H1 (cell line): ENCODE data around the gene PLK4. TPM values are rescaled to one million over a fixed set of nuclear protein-coding genes. Genes with fewer than 3 reads are reported as not detected.

Experiments used
- CTCF ChIA-PET: fragments of 300-600 bp; sonication (Branson Sonifier 250); formaldehyde crosslinking; loops from one replicate; lab custom pipeline; 2021; ENCODE audit not compliant: partially characterized antibody; lab: Charles Lee
- POLR2A ChIA-PET: fragments of 300-600 bp; sonication (Branson Sonifier 250); formaldehyde crosslinking; loops from one replicate; lab custom pipeline; 2021; ENCODE audit warnings: inconsistent platforms; ENCODE audit not compliant: partially characterized antibody; lab: Charles Lee
- DNase-seq, 2 experiments: peaks; one replicate each; pipeline versions ENCODE4 v3.0.0 to v3.0.0-alpha.2; 2010 to 2022; ENCODE audit warnings: low spot score in 2 of 2, low read depth in 1 of 2, mixed read lengths in 1 of 2
- FAIRE-seq: peaks from 2 replicates; lab custom pipeline; 2011; peaks lifted over from hg19 to GRCh38; lab: Jason Lieb, UNC
- H2AFZ ChIP-seq: 2 replicates; pipeline ENCODE4 v1.8.1; 2012; ENCODE audit warnings: low read length, inconsistent platforms
- H2AK5ac ChIP-seq: 2 replicates; pipeline ENCODE4 v1.6.1; 2013; ENCODE audit warnings: low read depth, low read length
- H2BK120ac ChIP-seq: replicated peaks from 2 replicates; pipeline ENCODE3; 2013; ENCODE audit warnings: low read depth, low read length, inconsistent platforms
- H2BK12ac ChIP-seq: 2 replicates; pipeline ENCODE4 v1.6.1; 2013; ENCODE audit warnings: low read depth, low read length
- H2BK15ac ChIP-seq: 2 replicates; pipeline ENCODE4 v1.6.1; 2013; ENCODE audit warnings: low read length
- H2BK20ac ChIP-seq: 2 replicates; pipeline ENCODE4 v1.6.1; 2013; ENCODE audit warnings: low read length
- H2BK5ac ChIP-seq: 2 replicates; pipeline ENCODE4 v1.6.1; 2013; ENCODE audit warnings: low read depth, low read length
- H3K14ac ChIP-seq: 2 replicates; pipeline ENCODE4 v1.6.1; 2013; ENCODE audit warnings: inconsistent platforms; ENCODE audit not compliant: insufficient read length
- H3K18ac ChIP-seq: 2 replicates; pipeline ENCODE4 v1.6.1; 2013; ENCODE audit warnings: low read length; ENCODE audit errors: extremely low read depth
- H3K23ac ChIP-seq: 2 replicates; pipeline ENCODE4 v1.6.1; 2013; ENCODE audit warnings: inconsistent platforms; ENCODE audit not compliant: insufficient read length
- H3K23me2 ChIP-seq: 2 replicates; pipeline ENCODE4 v1.6.1; 2013; ENCODE audit warnings: low read depth, low read length
- H3K27ac ChIP-seq: 2 replicates; pipeline ENCODE4 v1.6.1; 2011; ENCODE audit warnings: low read depth, low read length, inconsistent platforms
- H3K27me3 ChIP-seq, 4 experiments: replicated peaks in 1 of 4; 1 replicate in 1 of 4; 2 replicates in 3 of 4; pipeline versions ENCODE4 v1.6.1 to v1.8.1; 2011 to 2013; ENCODE audit warnings: low read length in 3 of 4, mild to moderate bottlenecking in 3 of 4, inconsistent platforms in 2 of 4, mixed read lengths in 2 of 4, moderate library complexity in 1 of 4; ENCODE audit not compliant: control insufficient read depth in 3 of 4, insufficient read depth in 3 of 4; ENCODE audit errors: extremely low read depth in 1 of 4
- H3K36me3 ChIP-seq, 4 experiments: 2 replicates each; pipeline versions ENCODE4 v1.6.1 to v1.8.1; 2011 to 2013; ENCODE audit warnings: mild to moderate bottlenecking in 4 of 4, low read length in 3 of 4, moderate library complexity in 2 of 4, control low read depth in 1 of 4, inconsistent platforms in 1 of 4; ENCODE audit not compliant: insufficient read depth in 4 of 4, control insufficient read depth in 2 of 4
- H3K4ac ChIP-seq: replicated peaks from 2 replicates; pipeline ENCODE3; 2013; ENCODE audit warnings: low read length, low read depth, mixed read lengths, inconsistent platforms; ENCODE audit not compliant: insufficient read length
- H3K4me1 ChIP-seq, 4 experiments: replicated peaks in 1 of 4; 1 replicate in 1 of 4; 2 replicates in 3 of 4; pipeline versions ENCODE4 v1.6.1 to v1.8.1; 2011 to 2013; ENCODE audit warnings: low read length in 3 of 4, inconsistent platforms in 2 of 4, mixed read lengths in 1 of 4; ENCODE audit not compliant: insufficient read depth in 4 of 4, control insufficient read depth in 3 of 4
- H3K4me2 ChIP-seq, 2 experiments: 2 replicates each; pipeline versions ENCODE4 v1.6.1 to v1.8.1; 2011 to 2013; ENCODE audit warnings: low read depth in 2 of 2, low read length in 2 of 2, control low read depth in 1 of 2, inconsistent platforms in 1 of 2, mild to moderate bottlenecking in 1 of 2; ENCODE audit not compliant: insufficient read depth in 1 of 2
- H3K4me3 ChIP-seq, 4 experiments: fragments of 200-600, 300-600 bp in 1 of 4; sonication (generic), shearing (Covaris generic), sonication (Bioruptor Twin) in 1 of 4; 2 replicates each; pipeline versions ENCODE4 v1.5.1 to v1.8.1; 2011 to 2016; ENCODE audit warnings: low read length in 4 of 4, low read depth in 3 of 4, control low read depth in 2 of 4, inconsistent platforms in 2 of 4, mild to moderate bottlenecking in 2 of 4, mixed read lengths in 1 of 4, moderate library complexity in 1 of 4; ENCODE audit not compliant: insufficient read depth in 2 of 4; ENCODE audit errors: extremely low read depth in 1 of 4
- H3K56ac ChIP-seq: replicated peaks from 2 replicates; pipeline ENCODE3; 2013; ENCODE audit warnings: low read depth, mild to moderate bottlenecking, mixed read lengths, low read length, inconsistent platforms; ENCODE audit not compliant: insufficient read length
- H3K79me1 ChIP-seq: 2 replicates; pipeline ENCODE4 v1.6.1; 2013; ENCODE audit warnings: low read depth, low read length, control low read depth
- H3K79me2 ChIP-seq, 2 experiments: 2 replicates each; pipeline versions ENCODE4 v1.6.1 to v1.8.1; 2012 to 2013; ENCODE audit warnings: low read length in 2 of 2, mild to moderate bottlenecking in 2 of 2, inconsistent platforms in 1 of 2; ENCODE audit not compliant: insufficient read depth in 2 of 2, control insufficient read depth in 1 of 2
- H3K9ac ChIP-seq, 4 experiments: replicated peaks in 1 of 4; 1 replicate in 1 of 4; 2 replicates in 3 of 4; pipeline versions ENCODE4 v1.6.1 to v1.8.1; 2011 to 2013; ENCODE audit warnings: low read depth in 3 of 4, low read length in 3 of 4, control low read depth in 2 of 4, mild to moderate bottlenecking in 2 of 4, moderate library complexity in 2 of 4, inconsistent platforms in 1 of 4; ENCODE audit errors: extremely low read depth in 1 of 4
- H3K9me3 ChIP-seq, 2 experiments: 2 replicates each; pipeline versions ENCODE4 v1.6.1 to v1.8.1; 2012 to 2013; ENCODE audit warnings: mild to moderate bottlenecking in 2 of 2, moderate library complexity in 2 of 2, control low read depth in 1 of 2, inconsistent platforms in 1 of 2, low read depth in 1 of 2, low read length in 1 of 2, mixed read lengths in 1 of 2; ENCODE audit not compliant: insufficient read depth in 2 of 2
- H4K20me1 ChIP-seq, 2 experiments: replicated peaks in 1 of 2; 2 replicates each; pipeline versions ENCODE3 to v1.8.1; 2011 to 2013; ENCODE audit warnings: inconsistent platforms in 2 of 2, low read length in 2 of 2, mild to moderate bottlenecking in 1 of 2; ENCODE audit not compliant: insufficient read depth in 2 of 2, control insufficient read depth in 1 of 2
- H4K5ac ChIP-seq: 2 replicates; pipeline ENCODE4 v1.6.1; 2013; ENCODE audit warnings: low read length, low read depth, mixed read lengths, inconsistent platforms; ENCODE audit not compliant: insufficient read length
- H4K8ac ChIP-seq: 2 replicates; pipeline ENCODE4 v1.8.0; 2013; ENCODE audit warnings: mild to moderate bottlenecking, moderate library complexity, low read length, inconsistent platforms; ENCODE audit not compliant: insufficient read depth; ENCODE audit errors: extremely low read depth
- H4K91ac ChIP-seq: replicated peaks from 2 replicates; pipeline ENCODE3; 2013; ENCODE audit warnings: low read length, mixed read lengths, inconsistent platforms; ENCODE audit not compliant: insufficient read length
- ASH2L ChIP-seq: fragments of 200-600, 300-600 bp; sonication (generic); IDR thresholded peaks from one replicate; pipeline ENCODE4 v1.7.1; 2017; ENCODE audit warnings: low read length
- CHD1 ChIP-seq: IDR thresholded peaks from 2 replicates; pipeline ENCODE4 v1.6.1; 2012; ENCODE audit warnings: low read depth, low read length, improper control_type of control experiment
- FOSL1 ChIP-seq: IDR thresholded peaks from 2 replicates; pipeline ENCODE4 v1.6.1; 2011; ENCODE audit warnings: mild to moderate bottlenecking, low read depth, low read length, moderate library complexity; ENCODE audit not compliant: insufficient read depth
- GTF2F1 ChIP-seq: IDR thresholded peaks from 2 replicates; pipeline ENCODE4 v1.6.1; 2012; ENCODE audit warnings: low read depth, low read length, improper control_type of control experiment, borderline replicate concordance
- KDM4A ChIP-seq: IDR thresholded peaks from one replicate; pipeline ENCODE4 v1.7.1; 2012; ENCODE audit warnings: low read depth, mild to moderate bottlenecking, moderate library complexity, low read length, inconsistent platforms; ENCODE audit not compliant: severe bottlenecking
- SP4 ChIP-seq: IDR thresholded peaks from 2 replicates; pipeline ENCODE4 v1.6.1; 2012; ENCODE audit warnings: low read length, inconsistent platforms
- SRF ChIP-seq: IDR thresholded peaks from 2 replicates; pipeline ENCODE4 v1.6.1; 2011; ENCODE audit warnings: mild to moderate bottlenecking, low read depth, low read length, moderate library complexity
- TAF1 ChIP-seq: IDR thresholded peaks from 2 replicates; pipeline ENCODE4 v1.6.1; 2011; ENCODE audit warnings: mild to moderate bottlenecking, low read depth, low read length
- WGBS, 2 experiments: shearing (Covaris generic) in 1 of 2; methylation state at CpG; one replicate each; pipeline versions ENCODE4 v1.1.6 to v1.1.7; 2013 to 2015; ENCODE audit warnings: low lambda C conversion rate in 2 of 2, mixed read lengths in 2 of 2, inconsistent platforms in 1 of 2, low coverage in 1 of 2, missing lambda C conversion rate in 1 of 2; ENCODE audit not compliant: insufficient replicate concordance in 2 of 2, insufficient coverage in 1 of 2, insufficient read length in 1 of 2; ENCODE audit errors: extremely low coverage in 1 of 2, missing lambda C conversion rate in 1 of 2; 5-methylcytosine and 5-hydroxymethylcytosine counted together
- long read RNA-seq, 2 experiments: library from RNA in 1 of 2; library from capped mRNA in 1 of 2; stranded (forward); transcript quantifications; one replicate each; pipeline ENCODE4 v2.0.0, GENCODE V29; 2021; ENCODE audit warnings: inconsistent platforms in 1 of 2
- polyA minus RNA-seq, 3 experiments: library from RNA; depleted of rRNA, polyadenylated mRNA; stranded (reverse); fragments of >200 nt; gene quantifications; 1 replicate in 2 of 3; 2 replicates in 1 of 3; pipeline ENCODE4 v1.2.3, GENCODE V29; 2011
- polyA plus RNA-seq, 7 experiments: library from polyadenylated mRNA; depleted of rRNA in 3 of 7; stranded (reverse) in 5 of 7; unstranded in 2 of 7; fragments of >200 nt in 5 of 7; fragments of 200-250 nt in 2 of 7; gene quantifications; 1 replicate in 5 of 7; 2 replicates in 1 of 7; 4 replicates in 1 of 7; pipeline versions ENCODE4 v1.2.1 to v1.2.3, GENCODE V29; 2011 to 2013; ENCODE audit warnings: missing spikeins in 2 of 7, mixed read lengths in 2 of 7
- total RNA-seq: library from RNA; stranded (reverse); fragmentation: NEBNext Ultra II Directional; extraction: Animal tissue kit (Norgen Biotek cat#: 25700); gene quantifications from 2 replicates; pipeline ENCODE4 v1.2.1, GENCODE V29; 2021

The PLK4 gene
- total RNA-seq (35.2 and 38.7 TPM in 2 replicates), polyA plus RNA-seq (2011; rRNA removed) (12.5 and 23.3 TPM in 2 replicates), polyA minus RNA-seq (2011; rRNA and poly(A)+ RNA removed) (26.1 and 34.4 TPM in 2 replicates)
- polyA plus RNA-seq (2011; cell fraction: cytosol; rRNA removed): 23.4 TPM
- 23.4 TPM for polyA plus RNA-seq (2011; cell fraction: nucleus; rRNA removed)
- polyA plus RNA-seq (2012, experiment 1 of 2): 22.0 to 39.8 TPM (median 30.2 TPM) in 4 replicates
- 1.9 TPM for polyA plus RNA-seq (2012, experiment 2 of 2)
- 26.2 TPM for polyA plus RNA-seq (2013, experiment 1 of 2)
- polyA plus RNA-seq (2013, experiment 2 of 2): 23.8 TPM
- polyA minus RNA-seq (2011; cell fraction: cytosol; rRNA and poly(A)+ RNA removed): 16.1 TPM
- polyA minus RNA-seq (2011; cell fraction: nucleus; rRNA and poly(A)+ RNA removed): 39.3 TPM
- long read RNA-seq, experiment 1, transcript PLK4-201 (16 exons, 3,841 nt): major isoform, 6 of 23 reads
- long read RNA-seq, experiment 1, partial matches to known transcripts: 12 of 23 reads
- long read RNA-seq, experiment 1, other reads (novel, unspliced or antisense): 3 of 23 reads
- long read RNA-seq, experiment 2, transcript PLK4-201 (16 exons, 3,841 nt): major isoform, 6 of 8 reads
- long read RNA-seq, experiment 2, partial matches to known transcripts: 1 of 8 reads
- long read RNA-seq, experiment 2, other reads (novel, unspliced or antisense): 1 of 8 reads

- H3K79me2 ChIP-seq: peaks cover 0 to 18% of the 10 kb centered on the region in 2 experiments; a peak in 2 of 4 replicates
- DNase-seq (peak; percentile 96), FAIRE-seq (peak; percentile 55)
- peak within 1 kb of the TSS; percentile 92 to 96 (median 94) for H3K4me3 ChIP-seq
- H2BK5ac ChIP-seq: peak within 1 kb of the TSS; percentile 99
- peak within 1 kb of the TSS; percentile 100 for H3K27ac ChIP-seq
- peak within 1 kb of the TSS; percentile 100 for H3K4ac ChIP-seq
- no peaks in the 10 kb centered on the region for H3K27me3 ChIP-seq
- H2BK20ac ChIP-seq: no peak within 1 kb of the TSS
- peak within 1 kb of the TSS; percentile 89 for H3K14ac ChIP-seq
- peak within 1 kb of the TSS; percentile 100 for H3K18ac ChIP-seq
- peak within 1 kb of the TSS; percentile 90 to 100 (median 100) for H3K9ac ChIP-seq
- peak within 1 kb of the TSS; percentile 99 for H4K5ac ChIP-seq
- H3K23me2 ChIP-seq: peaks cover 6% of the 10 kb centered on the region
- peak within 1 kb of the TSS; percentile 97 for H2BK12ac ChIP-seq
- ChIA-PET CTCF (interaction anchor here (1.1 to 1.6 kb wide), 3 partner anchors 23 to 179 kb away, joined by 3 to 5 read pairs (median 3); no protein-coding TSS in a partner anchor), POLR2A (interaction anchor here (0.5 to 2.1 kb wide), 42 partner anchors 9 to 407 kb away, joined by 3 to 17 read pairs (median 4); partner anchors contain the start of genes ABHD18, HSPA4L, INTU and LARP1B)
- 0 out of 2 replicates have a peak within 1 kb of the TSS, but pooled peaks have one; percentile 82 for H2AK5ac ChIP-seq
- H3K4me2 ChIP-seq: peak within 1 kb of the TSS; percentile 56 to 73
- peak within 1 kb of the TSS; percentile 100 for H3K56ac ChIP-seq
- H4K8ac ChIP-seq: peak within 1 kb of the TSS; percentile 100; the same call in 1 of the 2 replicates
- H2AFZ ChIP-seq: peak within 1 kb of the TSS; percentile 87
- H3K36me3 ChIP-seq: peaks cover 5 to 32% (median 14%) of the 10 kb centered on the region in 4 experiments
- no peaks in the 10 kb centered on the region; a peak in 1 of 7 replicates for H3K4me1 ChIP-seq
- no peaks in the 10 kb centered on the region for H3K9me3 ChIP-seq
- H4K91ac ChIP-seq: peak within 1 kb of the TSS; percentile 100
- no peaks in the 10 kb centered on the region for H4K20me1 ChIP-seq
- WGBS, 2 experiments: 2% methylated on average over 60 of the region's 70 CpGs; no CpG with 5 or more reads in 1 of the 2 experiments
- peak within 1 kb of the TSS; percentile 96 for H2BK120ac ChIP-seq
- H2BK15ac ChIP-seq: no peak within 1 kb of the TSS
- no peak within 1 kb of the TSS for H3K23ac ChIP-seq
- H3K79me1 ChIP-seq: no peaks in the 10 kb centered on the region; the same call in 1 of the 2 replicates
- TF ChIP-seq TAF1: peak; percentile 88
- peak; percentile 56 for TF ChIP-seq CHD1
- peak; percentile 89; the same call in 1 of the 2 replicates for TF ChIP-seq SP4
- TF ChIP-seq FOSL1: no peak
- TF ChIP-seq KDM4A: peak; percentile 23
- peak; percentile 90 for TF ChIP-seq ASH2L
- TF ChIP-seq GTF2F1: no peak; the same call in 1 of the 2 replicates
- TF ChIP-seq SRF: no peak
These were observed at the start of gene PLK4 for GRCh38 chr4:127880763-127881562. Gene PLK4, plus strand, starts transcription at chr4:127880893. Its CDS starts 242 bp downstream, at chr4:127881135.
